A549 (cell line): ENCODE data around the gene POP5. TPM values are rescaled to one million over a fixed set of nuclear protein-coding genes. Genes with fewer than 3 reads are reported as not detected.
"Not testable (repeated sequence)": the region's sequence is repeated elsewhere in the genome, so short reads cannot be mapped to it uniquely, and the experiment has no call there.

Source experiments
- ATAC-seq, 2 experiments: fragments of 200-7000 bp in 1 of 2; fragments of >200 bp in 1 of 2; cut with Nextera tagmentation in 1 of 2; cut with Tn5 transposase in 1 of 2; 3 replicates each; pipeline versions ENCODE4 v1.8.0 to v1.9.1; 2018 to 2020; ENCODE audit warnings: mild to moderate bottlenecking in 1 of 2, moderate library complexity in 1 of 2
- CTCF ChIA-PET: fragments of 300-600 bp; sonication (Branson Sonifier 250); formaldehyde crosslinking; extraction: SDS; loops from one replicate; lab custom pipeline; 2021; ENCODE audit warnings: antibody characterized with exemption, inconsistent platforms; lab: Yijun Ruan, JAX
- POLR2A ChIA-PET: fragments of 350-600 bp; formaldehyde crosslinking; extraction: SDS; loops from one replicate; lab custom pipeline; 2021; ENCODE audit warnings: antibody characterized with exemption, inconsistent platforms; lab: Yijun Ruan, JAX
- DNase-seq, 2 experiments: peaks; one replicate each; pipeline versions ENCODE4 v3.0.0 to v3.0.0-alpha.2; 2011 to 2016; ENCODE audit warnings: low read depth in 1 of 2, low spot score in 1 of 2
- FAIRE-seq: peaks from 2 replicates; lab custom pipeline; 2011; peaks lifted over from hg19 to GRCh38; lab: Jason Lieb, UNC
- H3K27ac ChIP-seq, 2 experiments: fragments of >200 bp; sonication (Bioruptor Twin); formaldehyde crosslinking; 3 replicates each; pipeline ENCODE4 v1.5.1; 2016 to 2017
- H3K4me1 ChIP-seq: fragments of >200 bp; sonication (Bioruptor Twin); formaldehyde crosslinking; 3 replicates; pipeline ENCODE4 v1.6.1; 2016
- H3K4me2 ChIP-seq: fragments of >200 bp; sonication (Bioruptor Twin); formaldehyde crosslinking; 3 replicates; pipeline ENCODE4 v1.6.1; 2016
- H3K4me3 ChIP-seq: fragments of >200 bp; sonication (Bioruptor Twin); formaldehyde crosslinking; 3 replicates; pipeline ENCODE4 v1.5.1; 2016
- H3K9me3 ChIP-seq: fragments of >200 bp; sonication (Bioruptor Twin); formaldehyde crosslinking; 3 replicates; pipeline ENCODE4 v1.6.1; 2016
- ATOH8 ChIP-seq: fragments of 250-450 bp; sonication (Bioruptor Pico); IDR thresholded peaks from 2 replicates; pipeline ENCODE4 v1.5.0; 2020; ENCODE audit warnings: low read depth, mild to moderate bottlenecking, moderate library complexity
- BCL3 ChIP-seq: fragments of >200 bp; sonication (Bioruptor Twin); formaldehyde crosslinking; IDR thresholded peaks from 3 replicates; pipeline ENCODE4 v1.6.1; 2016
- CBX2 ChIP-seq: fragments of 200-600 bp; sonication (generic); IDR thresholded peaks from 2 replicates; pipeline ENCODE4 v1.6.1; 2016; ENCODE audit warnings: low read depth, mild to moderate bottlenecking, borderline replicate concordance
- EHMT2 ChIP-seq: fragments of 200-600 bp; sonication (generic); IDR thresholded peaks from 2 replicates; pipeline ENCODE4 v1.6.1; 2016; ENCODE audit warnings: antibody characterized with exemption, low read depth, mild to moderate bottlenecking, moderate library complexity
- ELK1 ChIP-seq: fragments of 150-350 bp; IDR thresholded peaks from 2 replicates; pipeline ENCODE4 v1.6.1; 2014; ENCODE audit warnings: low read depth, mild to moderate bottlenecking, low read length
- ESRRA ChIP-seq: fragments of 150-350 bp; IDR thresholded peaks from 2 replicates; pipeline ENCODE4 v1.6.1; 2014; ENCODE audit warnings: mild to moderate bottlenecking, low read length, borderline replicate concordance
- FOXS1 ChIP-seq: fragments of 250-450 bp; sonication (Bioruptor Pico); IDR thresholded peaks from 2 replicates; pipeline ENCODE4 v1.5.0; 2020; ENCODE audit warnings: mild to moderate bottlenecking, moderate library complexity
- HDAC2 ChIP-seq: fragments of 200-600 bp; sonication (generic); IDR thresholded peaks from 2 replicates; pipeline ENCODE4 v1.6.1; 2016
- HOXB13 ChIP-seq: fragments of 250-450 bp; sonication (Bioruptor Pico); IDR thresholded peaks from 2 replicates; pipeline ENCODE4 v1.5.0; 2020; ENCODE audit warnings: low read depth, mild to moderate bottlenecking, moderate library complexity
- MAX ChIP-seq: IDR thresholded peaks from 2 replicates; pipeline ENCODE4 v1.6.1; 2012
- NFE2L2 ChIP-seq: fragments of 150-350 bp; conservative IDR thresholded peaks from 2 replicates; pipeline ENCODE4 v1.6.1; 2014; ENCODE audit warnings: low read length
- NPAS2 ChIP-seq: fragments of 250-450 bp; sonication (Bioruptor Pico); IDR thresholded peaks from 2 replicates; pipeline ENCODE4 v1.8.0; 2022; ENCODE audit warnings: mild to moderate bottlenecking, moderate library complexity, borderline replicate concordance
- RCOR1 ChIP-seq: fragments of 150-350 bp; IDR thresholded peaks from 2 replicates; pipeline ENCODE4 v1.6.1; 2014; ENCODE audit warnings: antibody characterized with exemption, low read length, low read depth
- RNF2 ChIP-seq: fragments of 200-600 bp; sonication (generic); IDR thresholded peaks from 2 replicates; pipeline ENCODE4 v1.6.1; 2016; ENCODE audit warnings: low read depth, mild to moderate bottlenecking, antibody characterized with exemption, moderate library complexity, borderline replicate concordance
- ZNF302 ChIP-seq: fragments of 250-450 bp; sonication (Bioruptor Pico); IDR thresholded peaks from 2 replicates; pipeline ENCODE4 v1.9.0; 2021; ENCODE audit warnings: inconsistent platforms, mild to moderate bottlenecking, moderate library complexity
- WGBS: methylation state at CpG from one replicate; pipeline ENCODE4 v1.1.6; 2017; ENCODE audit errors: missing lambda C conversion rate; 5-methylcytosine and 5-hydroxymethylcytosine counted together
- polyA plus RNA-seq, 4 experiments: library from polyadenylated mRNA; depleted of rRNA in 3 of 4; stranded (reverse); fragments of >200 nt; fragmentation: RNase III in 1 of 4; extraction: RNeasy Plus Mini Kit Qiagen cat#74134 plus additional on column Dnase treatment in 1 of 4; gene quantifications; 2 replicates in 3 of 4; 3 replicates in 1 of 4; pipeline ENCODE4 v1.2.3, GENCODE V29; 2011 to 2017

The POP5 gene
- polyA plus RNA-seq, 2 of the 4 experiments (the other 2 are of a cell fraction) = 82.4 to 111 TPM

GRCh38 chr12:120602416-120602815 is 21.2 kb upstream of the POP5 start:
- H3K27ac ChIP-seq = 0 out of 6 replicates have a peak overlapping the region, but pooled peaks of 1 of the 2 experiments have one; percentile 29
- POLR2A ChIA-PET = interaction anchor here (0.8 kb wide), 1 partner anchor 376 kb away, joined by 3 read pairs; the partner anchor contains the start of gene HNF1A
- WGBS = 60% methylated on average over 5 of the region's 5 CpGs
- DNase-seq, H3K9me3 ChIP-seq, FAIRE-seq, H3K4me3 ChIP-seq: not testable (repeated sequence)
- H3K4me1 ChIP-seq = peaks cover 17% of the 10 kb centered on the region
- peak overlapping the region; percentile 27; the same call in 1 of the 3 replicates for H3K4me2 ChIP-seq
- CTCF ChIA-PET = interaction anchor here (0.6 to 2.8 kb wide), 6 partner anchors 19 to 824 kb away, joined by 3 to 7 read pairs (median 6); no protein-coding TSS in a partner anchor
- ATAC-seq = peak; percentile 58 to 61; a peak in 4 of 6 replicates
- 0 out of 2 replicates have a peak, but pooled peaks have one; percentile 16 for TF ChIP-seq ESRRA

GRCh38 chr12:120599672-120600552 is 18.7 kb upstream of the POP5 start:
- Histone ChIP-seq H3K4me3 (no peak overlapping the region), H3K27ac (no peak overlapping the region; a peak in 2 of 6 replicates), H3K4me1 (peaks cover 17% of the 10 kb centered on the region), H3K4me2 (peak overlapping the region; percentile 43; the same call in 1 of the 3 replicates), H3K9me3 (no peaks in the 10 kb centered on the region)
- ATAC-seq = peak in 1 of 2 experiments; percentile 30; a peak in 2 of 6 replicates
- CTCF ChIA-PET = interaction anchor here (0.9 to 2.3 kb wide), 8 partner anchors 12 to 372 kb away, joined by 3 to 9 read pairs (median 4); no protein-coding TSS in a partner anchor
- TF ChIP-seq BCL3 (no peak), RNF2 (no peak), HDAC2 (no peak), EHMT2 (no peak), FOXS1 (CRISPR knock-in tag) (no peak), ZNF302 (CRISPR knock-in tag) (no peak), NFE2L2 (no peak), HOXB13 (CRISPR knock-in tag) (no peak), ELK1 (no peak), RCOR1 (no peak), ATOH8 (CRISPR knock-in tag) (no peak), MAX (no peak; the same call in 1 of the 2 replicates), CBX2 (no peak), NPAS2 (CRISPR knock-in tag) (no peak)
- POLR2A ChIA-PET = interaction anchor here (0.6 kb wide), 1 partner anchor 233 kb away, joined by 4 read pairs; no protein-coding TSS in a partner anchor
- no peak for FAIRE-seq
- DNase-seq = no peak
- 86% methylated on average over 23 of the region's 23 CpGs for WGBS
